Measurements from ENCODE around the gene ZNF236. TPM values are rescaled to one million over a fixed set of nuclear protein-coding genes. Genes with fewer than 3 reads are reported as not detected.
"Not testable (repeated sequence)": the region's sequence is repeated elsewhere in the genome, so short reads cannot be mapped to it uniquely, and the experiment has no call there.

Gene ZNF236
- total and polyA plus RNA-seq, 2 experiments from 2014 or later = 7.4 to 8.2 TPM

DNA sequence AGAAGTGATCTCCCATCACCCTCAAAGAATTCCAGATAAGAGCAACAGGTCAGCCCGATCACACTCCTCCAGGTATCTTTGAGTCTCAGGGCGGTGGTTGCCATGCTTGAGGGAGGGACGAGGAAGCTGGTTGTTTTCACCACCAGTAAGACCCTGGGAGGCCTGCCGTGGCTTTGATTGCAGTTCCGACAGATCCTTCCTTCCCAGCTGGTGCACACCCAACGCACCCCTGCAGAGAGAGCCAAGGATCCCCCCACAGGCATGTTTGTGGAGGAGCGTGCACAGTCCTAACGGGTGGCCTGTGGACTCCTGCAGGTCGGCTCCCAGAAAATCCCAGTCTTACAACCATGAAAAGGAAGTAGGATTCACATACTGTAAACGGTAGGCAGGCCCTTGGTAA is 13.8 kb upstream of the ZNF236 start:
- Histone ChIP-seq H3K9me3 (ENCODE audit: low read depth) (no peaks in the 10 kb centered on the region), H3K4me1 (ENCODE audit: insufficient read depth) (no peaks in the 10 kb centered on the region), H3K4me2 (no peak overlapping the region), H3K27me3 (no peaks in the 10 kb centered on the region), H2AFZ (no peak overlapping the region), H3K36me3 (replicated peaks; ENCODE audit: insufficient read depth, low read depth) (no peaks in the 10 kb centered on the region), H3K79me2 (no peaks in the 10 kb centered on the region), H3K27ac (no peak overlapping the region), H4K20me1 (ENCODE audit: insufficient read depth, poor library complexity, severe bottlenecking) (no peaks in the 10 kb centered on the region), H3K9me2 (replicated peaks; ENCODE audit: insufficient read depth) (no peaks in the 10 kb centered on the region), H3K4me3 (no peak overlapping the region)
- DNase-seq (ENCODE audit: low spot score) = no peak
- TF ChIP-seq EZH2 (IDR thresholded peaks at IDR 0.05; ENCODE audit: borderline replicate concordance) = no peak
- TF ChIP-seq EZH2phosphoT487 (IDR thresholded peaks at IDR 0.05; ENCODE audit: low read depth, severe bottlenecking, unreplicated experiment) = no peak
- TF ChIP-seq, protein P1, sequence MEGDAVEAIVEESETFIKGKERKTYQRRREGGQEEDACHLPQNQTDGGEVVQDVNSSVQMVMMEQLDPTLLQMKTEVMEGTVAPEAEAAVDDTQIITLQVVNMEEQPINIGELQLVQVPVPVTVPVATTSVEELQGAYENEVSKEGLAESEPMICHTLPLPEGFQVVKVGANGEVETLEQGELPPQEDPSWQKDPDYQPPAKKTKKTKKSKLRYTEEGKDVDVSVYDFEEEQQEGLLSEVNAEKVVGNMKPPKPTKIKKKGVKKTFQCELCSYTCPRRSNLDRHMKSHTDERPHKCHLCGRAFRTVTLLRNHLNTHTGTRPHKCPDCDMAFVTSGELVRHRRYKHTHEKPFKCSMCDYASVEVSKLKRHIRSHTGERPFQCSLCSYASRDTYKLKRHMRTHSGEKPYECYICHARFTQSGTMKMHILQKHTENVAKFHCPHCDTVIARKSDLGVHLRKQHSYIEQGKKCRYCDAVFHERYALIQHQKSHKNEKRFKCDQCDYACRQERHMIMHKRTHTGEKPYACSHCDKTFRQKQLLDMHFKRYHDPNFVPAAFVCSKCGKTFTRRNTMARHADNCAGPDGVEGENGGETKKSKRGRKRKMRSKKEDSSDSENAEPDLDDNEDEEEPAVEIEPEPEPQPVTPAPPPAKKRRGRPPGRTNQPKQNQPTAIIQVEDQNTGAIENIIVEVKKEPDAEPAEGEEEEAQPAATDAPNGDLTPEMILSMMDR (IDR thresholded peaks at IDR 0.05; ENCODE audit: poor library complexity) = no peak
- WGBS (ENCODE audit: low lambda C conversion rate, missing lambda C conversion rate) = 90% methylated on average over 10 of the region's 10 CpGs

DNA sequence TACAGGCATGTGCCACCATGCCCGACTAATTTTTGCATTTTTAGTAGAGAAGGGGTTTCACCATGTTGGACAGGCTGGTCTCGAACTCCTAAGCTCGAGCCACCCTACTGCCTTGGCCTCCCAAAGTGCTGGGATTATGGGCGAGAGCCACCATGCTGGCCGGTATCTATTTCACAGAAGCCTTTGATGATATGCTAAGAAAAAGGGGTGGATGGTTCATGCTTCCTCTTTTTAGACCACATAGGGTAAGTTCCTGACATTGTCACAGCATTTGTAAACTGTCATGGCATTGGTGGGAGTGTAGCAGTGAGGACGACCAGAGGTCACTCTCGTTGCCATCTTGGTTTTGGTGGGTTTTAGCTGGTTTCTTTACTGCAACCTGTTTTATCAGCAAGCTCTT is 10.8 kb upstream of the ZNF236 start:
- H3K9me3 ChIP-seq (ENCODE audit: low read depth); H3K4me2 ChIP-seq; DNase-seq (ENCODE audit: low spot score); H4K20me1 ChIP-seq (ENCODE audit: insufficient read depth, poor library complexity, severe bottlenecking); H3K36me3 ChIP-seq (replicated peaks; ENCODE audit: insufficient read depth, low read depth); H3K4me3 ChIP-seq; H2AFZ ChIP-seq; H3K9me2 ChIP-seq (replicated peaks; ENCODE audit: insufficient read depth); H3K4me1 ChIP-seq (ENCODE audit: insufficient read depth); H3K27me3 ChIP-seq; H3K27ac ChIP-seq; H3K79me2 ChIP-seq: not testable (repeated sequence)
- 98% methylated on average over 7 of the region's 7 CpGs for WGBS (ENCODE audit: low lambda C conversion rate, missing lambda C conversion rate)

DNA sequence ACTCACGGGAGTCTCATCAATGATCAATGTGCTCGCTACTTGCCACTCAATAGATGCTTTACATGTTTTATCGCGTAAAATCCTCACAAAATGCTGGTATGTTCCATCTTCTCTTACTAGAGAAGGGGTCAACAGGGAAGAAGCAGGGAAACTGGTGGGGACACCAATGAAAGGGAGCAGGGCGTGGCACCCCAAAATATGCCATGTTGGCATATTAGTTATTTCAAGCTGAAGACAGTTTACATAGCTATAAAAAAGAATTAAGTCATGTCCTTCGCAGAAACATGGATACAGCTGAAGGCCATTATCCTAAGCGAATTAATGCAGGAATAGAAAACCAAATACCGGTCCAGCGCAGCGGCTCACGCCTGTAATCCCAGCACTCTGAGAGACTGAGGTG is 8.1 kb upstream of the ZNF236 start:
- no peak overlapping the region for H3K4me2 ChIP-seq
- DNase-seq (ENCODE audit: low spot score) = no peak
- no peak overlapping the region for H3K4me3 ChIP-seq
- no peak overlapping the region for H2AFZ ChIP-seq
- H3K4me1 ChIP-seq (ENCODE audit: insufficient read depth) = no peaks in the 10 kb centered on the region
- H3K9me2 ChIP-seq (replicated peaks; ENCODE audit: insufficient read depth) = no peaks in the 10 kb centered on the region
- peaks cover 25% of the 10 kb centered on the region for H3K79me2 ChIP-seq
- 87% methylated on average over 11 of the region's 11 CpGs for WGBS (ENCODE audit: low lambda C conversion rate, missing lambda C conversion rate)
- TF ChIP-seq EZH2 (IDR thresholded peaks at IDR 0.05; ENCODE audit: borderline replicate concordance) (no peak), EZH2phosphoT487 (IDR thresholded peaks at IDR 0.05; ENCODE audit: low read depth, severe bottlenecking, unreplicated experiment) (no peak)
- TF ChIP-seq, protein P1 (IDR thresholded peaks at IDR 0.05; ENCODE audit: poor library complexity) = no peak
- H3K36me3 ChIP-seq (replicated peaks; ENCODE audit: insufficient read depth, low read depth) = no peaks in the 10 kb centered on the region
- H3K9me3 ChIP-seq (ENCODE audit: low read depth) = no peaks in the 10 kb centered on the region
- no peaks in the 10 kb centered on the region for H3K27me3 ChIP-seq
- H4K20me1 ChIP-seq (ENCODE audit: insufficient read depth, poor library complexity, severe bottlenecking) = no peaks in the 10 kb centered on the region
- no peak overlapping the region for H3K27ac ChIP-seq

DNA sequence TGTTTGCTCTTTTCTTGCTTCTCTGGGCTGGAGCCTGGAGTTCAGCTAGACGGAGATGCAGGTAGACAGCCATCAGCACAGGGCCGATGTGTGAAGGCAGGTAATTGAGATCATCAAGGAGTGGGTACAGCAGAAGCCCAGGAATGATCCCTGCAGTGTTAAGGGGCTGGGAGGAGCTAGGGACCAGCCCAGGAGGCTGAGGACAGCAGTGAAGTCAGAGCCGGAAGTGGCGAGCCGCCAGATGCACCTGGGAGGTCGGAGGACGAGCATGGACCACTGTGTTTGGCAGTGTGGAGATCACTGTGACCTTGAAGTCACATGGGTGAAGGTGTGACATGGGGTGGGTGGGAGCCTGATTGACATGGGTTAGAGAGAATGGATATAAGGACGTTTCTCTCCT is 6.2 kb upstream of the ZNF236 start:
- Histone ChIP-seq H3K36me3 (replicated peaks; ENCODE audit: insufficient read depth, low read depth) (no peaks in the 10 kb centered on the region), H3K4me2 (no peak overlapping the region), H3K79me2 (peaks cover 44% of the 10 kb centered on the region), H3K4me1 (ENCODE audit: insufficient read depth) (peaks cover 6% of the 10 kb centered on the region), H3K27me3 (no peaks in the 10 kb centered on the region), H3K4me3 (no peak overlapping the region), H4K20me1 (ENCODE audit: insufficient read depth, poor library complexity, severe bottlenecking) (no peaks in the 10 kb centered on the region), H3K9me2 (replicated peaks; ENCODE audit: insufficient read depth) (no peaks in the 10 kb centered on the region), H2AFZ (no peak overlapping the region), H3K9me3 (ENCODE audit: low read depth) (no peaks in the 10 kb centered on the region), H3K27ac (no peak overlapping the region)
- DNase-seq (ENCODE audit: low spot score) = no peak
- TF ChIP-seq EZH2 (IDR thresholded peaks at IDR 0.05; ENCODE audit: borderline replicate concordance) (no peak), EZH2phosphoT487 (IDR thresholded peaks at IDR 0.05; ENCODE audit: low read depth, severe bottlenecking, unreplicated experiment) (no peak)
- TF ChIP-seq, protein P1 (IDR thresholded peaks at IDR 0.05; ENCODE audit: poor library complexity) = no peak
- 93% methylated on average over 8 of the region's 8 CpGs for WGBS (ENCODE audit: low lambda C conversion rate, missing lambda C conversion rate)
